GM19467 (cell line): ENCODE measurements around the gene CCT7.
"Not testable (repeated sequence)": the region's sequence is repeated elsewhere in the genome, so short reads cannot be mapped to it uniquely, and the experiment has no call there.

Experiments used
- ATAC-seq: cut with Tn5 transposase; IDR thresholded peaks from one replicate; pipeline ENCODE4 v1.9.1; 2021; ENCODE audit warnings: mild to moderate bottlenecking, moderate library complexity; ENCODE audit not compliant: unreplicated experiment

The CCT7 gene

DNA sequence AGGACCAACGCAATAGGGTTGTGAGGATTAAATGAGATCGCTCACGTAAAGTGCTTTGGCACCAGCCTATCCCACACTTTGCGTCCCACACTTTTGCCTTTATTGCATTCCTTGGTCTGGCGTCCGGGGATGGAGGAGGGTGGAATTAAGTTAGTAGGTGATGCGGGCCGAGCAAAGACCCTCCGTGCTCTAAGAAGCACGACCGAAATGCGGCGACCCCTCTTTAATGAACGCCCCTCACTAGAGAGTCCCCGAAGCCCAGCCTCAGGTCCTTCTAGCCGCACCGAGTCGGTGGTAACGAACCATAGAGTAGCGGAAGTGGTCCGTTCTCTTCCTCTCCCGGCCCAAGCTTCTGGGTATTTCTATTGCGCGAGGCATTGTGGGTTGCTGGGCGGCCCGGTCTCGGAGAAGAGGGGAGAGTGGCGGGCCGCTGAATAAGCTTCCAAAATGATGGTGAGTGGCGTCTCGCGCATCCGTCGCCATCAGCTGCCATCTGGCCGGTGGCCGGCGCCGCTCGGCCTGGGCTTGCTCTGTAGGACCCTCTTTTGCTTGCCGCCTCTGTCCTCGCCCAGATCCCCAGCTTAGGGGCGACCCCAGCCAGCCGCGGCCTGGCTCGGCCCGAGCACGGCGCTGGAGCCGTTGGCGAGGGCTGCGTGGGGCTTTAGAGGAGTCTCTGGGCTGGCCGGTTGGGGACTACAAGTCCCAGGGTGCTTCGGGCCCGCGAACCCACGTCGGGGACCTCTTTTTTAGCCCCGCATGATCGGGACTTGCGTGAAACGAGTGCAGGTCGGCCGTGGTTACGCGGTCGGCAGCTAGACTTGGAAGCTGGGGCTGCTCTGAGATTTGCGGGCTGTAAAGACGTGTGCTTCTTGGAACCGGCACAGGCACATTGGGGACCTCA, at the start of gene CCT7:
Gene CCT7 (plus strand): TSS at position 377 of the 901 bp plus-strand sequence. CDS start 71 bp downstream, at position 448.
- peak; percentile 52 for ATAC-seq

DNA sequence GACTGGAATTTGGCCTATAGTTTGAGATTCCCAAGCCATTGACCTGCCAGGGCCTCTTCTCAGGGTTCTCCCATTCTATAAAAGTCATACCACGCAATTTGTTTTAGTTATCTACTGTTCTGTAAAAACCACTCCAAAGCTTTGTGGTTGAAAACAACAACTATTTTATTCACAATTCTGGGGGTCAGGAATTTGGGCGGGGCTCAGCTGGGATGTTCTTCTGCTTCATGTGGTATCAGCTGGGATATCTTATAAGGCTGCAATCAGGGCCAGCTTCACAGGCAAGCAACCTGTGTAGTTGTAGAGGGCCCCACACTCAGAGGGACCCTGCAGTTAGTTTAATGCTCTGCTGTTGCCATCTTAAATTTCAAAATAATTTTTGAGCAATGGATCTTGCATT, 48.1 kb upstream of the CCT7 start:
- ATAC-seq = no peak

DNA sequence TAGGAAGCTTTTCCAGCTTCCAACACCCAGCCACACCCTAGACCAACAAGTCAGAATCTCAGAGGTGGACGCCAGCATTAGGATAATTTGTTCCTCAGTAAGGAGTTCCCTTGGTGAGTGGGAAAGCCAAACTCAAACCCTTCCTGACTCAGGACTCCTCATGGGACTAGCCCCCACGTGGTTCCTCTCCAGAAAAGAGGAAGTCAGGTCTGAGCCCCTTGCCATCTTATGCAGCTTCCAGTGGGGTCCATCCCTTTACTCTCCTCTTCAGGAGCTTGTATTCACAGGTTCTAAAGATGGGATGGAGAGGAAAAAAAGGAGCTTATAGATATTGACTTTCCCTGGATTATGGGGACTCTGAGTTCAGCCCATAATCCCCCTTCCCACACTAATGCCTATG, 46.6 kb upstream of the CCT7 start:
- ATAC-seq = no peak

DNA sequence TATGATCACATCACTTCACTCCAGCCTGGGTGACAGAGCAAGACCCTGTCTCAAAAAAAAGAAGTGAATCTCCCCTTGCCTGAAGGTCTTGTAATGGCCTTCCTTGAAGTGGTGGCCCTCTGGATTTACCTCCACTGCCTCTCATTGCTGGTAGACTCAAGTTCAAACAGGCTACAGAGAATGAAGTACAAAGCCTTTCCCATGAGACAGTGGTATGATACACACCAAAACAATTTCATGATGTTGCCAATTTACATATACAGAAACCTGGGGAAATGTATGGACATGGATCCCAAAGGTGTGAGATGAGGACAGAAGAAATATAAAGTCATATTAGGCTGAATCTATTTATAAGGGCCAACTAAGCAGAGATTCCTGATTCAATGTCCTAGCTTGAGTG, 36.5 kb upstream of the CCT7 start:
- no peak for ATAC-seq

DNA sequence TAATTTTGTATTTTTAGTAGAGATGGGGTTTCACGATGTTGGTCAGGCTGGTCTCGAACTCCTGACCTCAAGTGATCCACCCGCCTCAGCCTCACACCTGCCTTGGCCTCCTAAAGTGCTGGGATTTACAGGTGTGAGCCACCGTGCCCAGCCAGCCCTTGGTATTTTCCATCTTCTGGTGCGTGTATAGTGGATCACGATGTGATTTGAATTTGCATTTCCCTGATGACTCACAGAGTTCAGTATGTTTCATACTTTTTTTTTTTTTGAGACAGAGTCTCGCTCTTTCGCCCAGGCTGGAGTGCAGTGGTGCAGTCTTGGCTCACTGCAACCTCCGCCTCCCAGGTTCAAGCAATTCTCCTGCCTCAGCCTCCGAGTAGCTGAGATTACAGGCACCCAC, 33.8 kb upstream of the CCT7 start:
- not testable (repeated sequence) for ATAC-seq

DNA sequence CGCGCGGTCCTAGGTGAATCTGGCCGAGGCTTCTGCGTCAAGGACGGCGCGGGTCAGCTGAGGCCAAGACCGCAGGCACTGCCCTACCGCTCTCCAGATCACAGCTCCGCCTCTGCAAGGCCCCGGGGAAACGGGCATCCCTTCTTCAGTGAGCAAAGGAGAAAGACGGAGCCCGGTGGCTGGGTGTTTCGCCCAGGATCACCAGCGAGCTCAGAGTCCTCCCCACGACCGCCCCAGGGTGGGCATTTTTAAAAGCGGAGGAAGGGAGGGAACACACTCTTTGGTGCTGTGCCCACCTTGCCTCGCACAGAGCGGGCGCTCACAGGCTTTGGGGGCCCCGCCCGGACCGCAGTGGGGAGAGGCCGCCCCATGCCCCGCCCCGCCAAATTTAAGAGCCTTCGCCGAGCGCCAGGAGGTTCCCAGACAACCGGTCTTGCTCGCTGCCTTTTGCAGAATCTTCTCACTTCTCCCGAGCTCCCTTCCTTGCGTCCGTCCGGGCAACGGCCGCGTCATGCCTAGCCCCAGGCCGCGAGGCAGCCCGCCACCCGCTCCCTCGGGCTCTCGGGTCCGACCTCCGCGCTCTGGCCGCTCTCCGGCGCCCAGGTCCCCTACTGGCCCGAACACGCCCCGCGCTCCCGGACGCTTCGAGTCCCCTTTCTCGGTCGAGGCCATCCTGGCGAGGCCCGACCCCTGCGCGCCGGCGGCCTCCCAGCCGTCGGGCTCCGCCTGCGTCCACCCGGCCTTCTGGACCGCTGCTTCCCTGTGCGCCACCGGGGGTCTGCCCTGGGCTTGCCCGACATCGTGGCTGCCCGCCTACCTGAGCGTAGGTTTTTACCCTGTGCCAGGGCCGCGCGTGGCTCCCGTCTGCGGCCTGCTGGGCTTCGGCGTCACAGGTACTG, 31.7 kb upstream of the CCT7 start, which contains the start of gene NOTO:
Gene NOTO (plus strand): TSS at position 419 of the 899 bp plus-strand sequence. CDS start 93 bp downstream, at position 512.
- ATAC-seq = no peak

DNA sequence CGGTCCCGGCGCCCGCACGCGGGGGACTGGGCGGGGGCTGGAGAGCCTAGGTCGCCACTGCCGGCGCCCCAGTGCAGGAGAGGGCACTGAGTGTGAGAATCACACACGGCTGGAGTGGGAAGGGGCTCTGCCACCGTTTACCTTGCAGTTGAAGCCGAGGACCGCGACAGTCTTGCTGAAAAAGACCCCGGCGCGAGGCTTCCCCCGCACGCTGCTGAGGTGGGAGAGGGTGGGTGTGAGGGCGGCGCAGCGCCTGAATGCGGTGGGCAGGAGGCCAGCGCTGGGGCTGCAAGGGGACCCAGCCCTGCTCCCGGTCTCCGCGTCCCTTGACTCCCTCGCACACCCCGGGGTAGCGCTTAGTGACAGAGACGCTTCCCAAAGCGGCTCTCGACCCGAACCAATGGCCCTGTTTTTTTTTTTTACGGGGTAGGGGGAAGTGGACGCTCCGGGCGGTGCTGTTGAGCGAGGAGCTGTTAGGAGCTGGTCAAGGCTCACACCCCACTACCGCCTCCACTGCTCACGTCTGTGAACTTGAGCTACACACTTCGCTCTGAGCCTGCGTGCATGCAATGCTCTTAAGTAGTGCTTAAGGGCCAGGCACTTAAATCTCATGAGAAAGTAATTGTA, 30.9 kb upstream of the CCT7 start:
- no peak for ATAC-seq

DNA sequence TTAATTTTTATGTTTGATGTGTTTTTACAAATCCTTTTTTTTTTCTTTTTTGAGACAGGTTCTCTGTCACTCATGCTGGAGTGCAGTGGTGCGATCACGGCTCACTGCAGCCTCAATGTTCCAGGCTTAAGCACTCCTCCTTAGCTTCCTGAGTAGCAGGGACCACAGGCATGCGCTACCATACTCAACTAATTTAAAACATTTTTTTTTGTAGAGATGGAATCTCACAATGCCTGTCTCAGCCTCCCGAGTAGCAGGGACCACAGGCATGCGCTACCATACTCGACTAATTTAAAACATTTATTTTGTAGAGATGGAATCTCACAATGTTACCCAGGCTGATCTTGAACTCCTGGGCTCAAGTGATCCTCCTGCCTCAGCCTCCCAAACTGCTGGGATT, 28.5 kb upstream of the CCT7 start:
- no peak for ATAC-seq

DNA sequence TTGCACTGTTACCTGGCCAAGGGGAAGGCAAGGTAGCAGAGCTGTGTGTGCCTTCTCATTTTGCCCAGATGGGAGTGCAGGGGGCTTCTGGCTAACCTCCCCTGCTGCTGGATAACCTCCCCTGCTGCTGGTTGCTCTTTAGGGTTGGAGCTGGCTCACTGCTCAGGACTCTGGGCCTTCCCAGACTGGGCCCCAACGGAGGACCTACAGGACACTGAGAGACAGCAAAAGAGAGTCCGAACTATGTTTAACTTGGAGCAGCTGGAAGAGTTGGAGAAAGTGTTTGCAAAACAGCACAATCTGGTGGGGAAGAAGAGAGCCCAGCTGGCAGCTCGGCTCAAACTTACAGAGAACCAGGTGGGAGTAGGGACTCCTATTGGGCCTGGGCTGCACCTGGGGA, 25.9 kb upstream of the CCT7 start:
- no peak for ATAC-seq

DNA sequence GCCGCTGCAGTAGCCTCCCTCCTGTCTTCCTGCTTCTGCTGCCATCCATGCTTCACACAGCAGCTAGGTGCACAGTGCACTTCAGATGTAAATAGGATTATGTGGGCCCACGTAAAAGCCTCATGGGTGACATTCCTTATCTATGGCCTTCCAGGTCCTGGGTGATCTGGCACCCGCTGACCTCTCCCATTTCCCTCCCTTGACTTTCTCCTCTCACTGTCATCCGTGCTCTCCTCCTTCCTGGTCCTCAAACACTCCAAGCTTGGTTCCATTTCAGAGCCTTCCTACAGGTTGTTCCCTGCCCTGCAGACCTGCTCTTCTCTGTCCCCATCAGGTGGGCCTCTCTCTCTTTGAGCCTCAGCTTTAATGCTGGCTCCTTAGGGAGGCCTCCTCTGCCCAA, 24.1 kb upstream of the CCT7 start:
- no peak for ATAC-seq

DNA sequence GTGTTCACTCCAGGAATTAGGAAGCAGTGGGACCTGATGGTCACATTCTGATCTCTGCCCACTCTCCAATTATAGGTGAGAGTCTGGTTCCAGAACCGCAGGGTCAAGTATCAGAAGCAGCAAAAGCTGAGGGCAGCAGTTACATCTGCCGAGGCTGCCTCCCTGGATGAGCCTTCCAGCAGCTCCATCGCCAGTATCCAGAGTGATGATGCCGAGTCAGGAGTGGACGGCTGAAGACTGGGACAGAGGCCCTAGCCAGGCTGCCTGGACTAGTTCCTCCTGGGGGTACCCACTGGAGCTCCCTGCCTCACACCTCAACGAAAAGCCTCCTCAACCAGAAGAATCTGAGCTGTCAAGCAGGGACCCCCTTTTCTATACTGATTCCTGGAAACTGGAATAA, 23.4 kb upstream of the CCT7 start:
- no peak for ATAC-seq

DNA sequence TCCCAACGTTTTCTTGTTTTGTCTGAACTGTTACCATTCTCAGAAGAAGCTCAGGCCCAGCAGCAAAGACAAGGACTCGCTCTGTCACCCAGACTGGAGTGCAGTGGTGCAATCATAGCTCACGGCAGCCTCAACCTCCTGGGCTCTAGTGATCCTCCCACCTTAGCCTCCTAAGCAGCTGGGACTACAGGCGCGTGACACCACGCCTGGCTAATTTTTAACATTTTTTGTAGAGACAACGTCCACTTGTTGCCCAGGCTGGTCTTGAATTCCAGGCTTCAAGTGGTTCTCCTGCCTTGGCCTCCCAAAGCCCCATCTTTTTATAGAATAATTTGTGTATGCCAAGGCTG, 22.0 kb upstream of the CCT7 start:
- ATAC-seq = no peak

DNA sequence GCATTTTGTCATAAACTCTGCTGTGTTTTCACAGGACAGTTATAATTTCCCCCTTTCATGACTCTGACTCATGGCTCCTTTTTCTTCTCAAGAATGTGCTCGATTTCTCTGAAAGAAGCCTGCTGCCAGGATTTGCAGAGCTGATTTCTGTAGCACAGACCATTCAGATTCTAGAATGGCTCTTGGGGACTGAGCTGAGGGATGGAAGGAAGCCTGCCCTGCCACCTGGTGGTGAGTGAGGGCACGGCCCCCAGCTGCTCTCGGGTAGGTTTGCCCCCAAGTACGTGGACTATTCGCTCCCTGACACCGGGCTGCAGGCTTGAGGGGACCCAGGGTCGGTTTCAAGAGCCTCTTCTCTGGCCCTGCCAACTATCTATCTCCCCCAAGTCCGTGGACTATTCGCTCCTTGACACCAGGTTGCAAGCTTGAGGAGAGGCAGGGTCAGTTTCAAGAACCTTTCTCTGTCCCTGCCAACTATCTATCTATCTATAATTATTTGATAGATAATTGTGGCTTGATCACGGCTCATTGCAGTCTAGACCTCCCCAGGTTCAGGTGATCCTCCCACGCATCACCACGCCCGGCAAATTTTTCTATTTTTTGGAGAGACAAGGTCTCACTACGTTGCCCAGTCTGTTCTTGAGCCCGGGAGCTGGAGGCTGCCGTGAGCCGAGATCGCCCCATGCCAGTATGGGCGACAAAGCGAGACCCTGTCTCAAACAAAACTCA, 21.5 kb upstream of the CCT7 start:
- peak; percentile 73 for ATAC-seq

DNA sequence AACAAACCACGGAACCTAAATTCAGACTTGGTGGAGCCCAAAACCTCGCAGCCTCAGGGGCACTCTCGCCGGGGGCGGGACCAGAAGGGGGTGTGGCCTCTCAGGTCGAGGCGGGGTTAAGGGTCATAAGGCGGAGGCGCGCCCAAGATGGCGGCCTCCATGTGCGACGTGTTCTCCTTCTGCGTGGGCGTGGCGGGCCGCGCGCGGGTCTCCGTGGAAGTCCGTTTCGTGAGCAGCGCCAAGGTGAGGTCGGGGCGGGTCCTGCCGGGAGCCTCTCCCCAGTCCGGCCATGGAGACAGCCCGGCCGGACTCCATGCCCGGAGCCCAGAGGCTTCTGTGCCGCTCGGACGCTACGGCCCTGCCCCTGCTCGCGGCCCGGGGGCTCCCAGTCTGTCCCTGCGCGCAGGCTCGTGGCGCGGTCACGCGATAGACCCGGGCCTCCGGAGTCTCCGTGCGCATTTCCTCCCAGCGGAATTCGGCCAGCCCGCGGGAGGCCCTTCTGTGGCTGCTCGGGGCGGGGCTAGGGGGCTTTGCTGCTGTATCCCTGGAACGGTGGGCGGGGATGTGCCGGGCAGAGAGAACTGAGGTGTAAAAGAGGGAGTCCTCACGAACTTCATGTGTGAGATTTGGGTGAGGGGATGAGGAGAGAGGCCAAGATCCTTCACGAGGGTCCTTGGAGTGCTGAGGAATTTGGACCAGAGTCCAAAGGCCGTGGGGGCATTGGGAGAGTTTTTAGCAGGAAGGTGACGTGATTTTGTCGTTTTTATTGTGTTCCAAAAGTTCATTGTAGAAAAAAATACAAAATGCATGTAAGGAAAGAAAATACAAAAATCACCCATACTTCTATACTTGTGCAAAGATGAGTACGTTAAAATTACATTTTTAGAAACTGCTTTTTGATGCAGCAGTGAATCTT, 19.7 kb upstream of the CCT7 start, which contains the start of gene SMYD5:
Gene SMYD5 (plus strand): TSS at position 126 of the 916 bp plus-strand sequence. CDS start 22 bp downstream, at position 148.
- peak; percentile 85 for ATAC-seq

DNA sequence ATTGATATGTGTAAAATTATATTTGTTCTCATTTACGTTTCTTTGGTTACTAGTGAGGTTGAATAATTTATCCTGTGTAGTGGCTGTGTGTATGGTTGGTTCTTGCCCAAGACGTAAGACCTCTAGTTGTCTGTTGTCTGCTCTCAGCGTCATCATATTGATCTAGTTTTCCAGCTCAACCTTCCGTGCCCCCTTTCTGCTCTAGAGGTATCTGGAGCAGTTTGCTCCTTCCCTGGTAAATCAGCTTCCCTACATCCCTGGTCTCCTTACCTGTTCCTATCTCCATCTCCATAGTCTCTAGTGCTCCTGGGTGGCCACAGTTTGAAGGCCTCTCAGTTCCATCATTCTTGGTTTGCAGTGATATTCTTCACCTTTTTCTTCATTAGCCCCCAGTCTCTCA, 18.9 kb upstream of the CCT7 start:
- ATAC-seq = no peak

DNA sequence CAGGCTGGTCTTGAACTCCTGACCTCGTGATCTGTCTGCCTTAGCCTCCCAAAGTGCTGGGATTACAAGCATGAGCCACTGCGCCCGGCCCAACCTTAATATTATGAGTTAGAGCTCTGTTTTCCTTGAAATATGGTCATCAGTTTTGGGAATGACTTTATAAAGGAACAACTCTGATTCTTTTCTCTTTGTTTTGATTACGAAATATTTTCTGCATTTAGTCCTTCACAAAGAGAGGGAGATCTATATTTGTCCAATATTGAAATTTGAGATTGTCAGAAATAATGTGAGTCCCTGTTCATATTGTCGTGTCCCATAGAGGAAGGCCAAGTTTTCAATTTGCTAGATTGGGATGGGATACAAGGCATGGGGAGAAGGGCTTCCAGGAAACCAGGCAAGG, 16.9 kb upstream of the CCT7 start:
- ATAC-seq = no peak

DNA sequence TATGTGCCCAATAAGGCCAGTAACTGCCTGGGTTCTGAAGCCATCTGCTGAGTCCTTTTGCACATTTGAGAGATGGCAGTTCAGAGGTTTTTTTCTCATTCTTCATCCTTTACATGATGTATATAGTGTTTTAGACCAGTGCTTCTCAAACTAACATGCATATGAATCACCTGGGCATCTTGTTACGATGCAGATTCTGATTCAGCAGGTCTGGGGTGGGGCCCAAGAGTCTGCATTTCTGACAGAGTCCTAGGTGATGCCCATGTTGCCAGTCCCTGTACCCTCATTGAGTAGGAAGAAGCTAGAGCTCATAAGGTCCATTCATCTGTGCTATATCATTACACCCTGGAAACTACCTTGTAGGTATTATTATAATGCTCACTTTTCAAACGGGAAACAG, 16.3 kb upstream of the CCT7 start:
- ATAC-seq = no peak

DNA sequence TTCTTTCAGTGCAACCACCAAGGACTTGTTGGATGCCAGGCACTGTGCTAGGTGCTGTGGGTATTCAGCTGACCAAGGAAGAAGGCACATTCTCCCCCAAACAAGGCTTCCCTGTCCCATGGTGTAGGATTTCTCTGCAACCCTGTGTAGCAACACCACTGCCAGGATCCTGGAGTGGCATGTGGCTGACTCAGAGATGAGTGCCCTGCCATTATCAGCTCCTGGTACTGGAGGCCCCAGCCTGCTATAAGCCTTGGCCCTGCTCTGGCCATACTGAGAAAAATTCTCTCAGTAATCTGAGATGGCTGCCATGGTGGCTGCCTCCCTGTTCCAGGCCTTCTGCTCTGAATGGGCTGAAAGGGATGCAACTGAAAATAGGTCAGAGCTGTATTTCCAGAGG, 15.8 kb upstream of the CCT7 start:
- no peak for ATAC-seq

DNA sequence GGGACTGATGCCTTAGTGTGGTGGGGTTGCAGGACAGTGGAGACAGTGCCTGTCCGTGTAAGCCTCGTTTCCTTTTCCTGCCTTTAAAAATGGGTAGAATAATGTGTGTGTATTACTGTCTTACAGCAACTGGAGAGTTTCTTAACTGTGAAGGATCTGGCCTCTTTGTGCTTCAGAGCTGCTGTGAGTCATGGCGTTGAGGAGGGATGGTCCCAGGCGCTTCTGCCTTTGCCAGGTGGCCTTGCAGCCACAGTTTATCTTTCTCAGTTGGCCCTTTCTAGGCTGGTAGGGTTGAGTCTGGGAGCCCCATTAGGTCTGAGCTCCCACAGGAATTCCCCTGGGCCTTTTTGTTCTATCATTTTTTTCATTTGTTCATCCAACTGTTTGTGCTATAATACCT, 10.3 kb upstream of the CCT7 start:
- ATAC-seq = no peak
